ENCODE measurements around the gene SPOCK1.
"Not testable (repeated sequence)": the region's sequence is repeated elsewhere in the genome, so short reads cannot be mapped to it uniquely, and the experiment has no call there.

SPOCK1 gene

GRCh38 chr5:137263371-137264005 lies 235.6 kb downstream of the SPOCK1 start:
- DNase-seq (ENCODE audit: low read depth): no peak

- DNase-seq (ENCODE audit: low read depth): no peak
Observed at GRCh38 chr5:137262818-137263217, 236.3 kb downstream of the SPOCK1 start.

DNA sequence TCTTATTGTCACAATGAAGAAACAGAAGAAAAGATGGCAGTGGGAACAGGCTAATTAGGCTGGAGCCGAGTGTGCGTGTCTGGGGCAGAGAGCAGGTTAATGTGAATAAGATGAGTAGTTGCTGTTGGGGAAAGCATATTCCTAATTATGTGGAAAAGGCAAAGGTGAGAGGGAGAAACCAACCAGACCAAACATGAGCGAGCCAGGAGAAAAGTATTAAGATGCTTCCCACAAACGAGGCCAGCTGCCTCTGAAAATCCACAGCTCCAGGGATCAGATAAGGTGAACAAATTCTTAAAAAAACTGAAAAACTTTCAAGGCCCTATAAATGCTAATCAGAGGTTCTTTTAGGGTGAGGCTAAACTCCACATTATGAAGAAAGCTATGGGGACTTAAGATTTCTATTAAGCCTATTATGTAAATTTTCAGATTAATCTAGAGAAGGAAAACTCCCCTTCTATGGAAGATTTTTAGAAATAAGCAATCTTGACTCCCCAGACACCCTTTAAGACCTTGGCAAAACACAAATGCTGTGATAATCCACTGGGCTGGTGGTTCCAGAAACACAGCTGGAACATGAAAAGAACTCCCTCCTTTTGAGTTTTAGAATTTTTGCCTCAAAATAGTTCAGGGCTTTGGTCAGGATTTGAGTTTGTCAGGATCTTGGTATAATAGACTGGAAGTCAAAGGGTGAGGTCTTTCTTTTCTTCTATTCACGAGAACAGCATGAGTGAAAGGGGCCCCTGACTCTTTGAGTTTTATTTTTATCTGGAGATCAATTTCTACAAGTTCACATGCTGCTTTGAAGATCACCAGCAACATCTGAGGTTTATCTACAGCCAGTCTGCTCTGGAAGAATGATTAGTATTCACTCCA lies 238.1 kb downstream of the SPOCK1 start:
- DNase-seq (ENCODE audit: low read depth): no peak

GRCh38 chr5:137259115-137259514 lies 240.0 kb downstream of the SPOCK1 start:
- not testable (repeated sequence) for DNase-seq (ENCODE audit: low read depth)

- DNase-seq (ENCODE audit: low read depth): no peak
Observed at GRCh38 chr5:137254119-137255090, 244.7 kb downstream of the SPOCK1 start.

DNA sequence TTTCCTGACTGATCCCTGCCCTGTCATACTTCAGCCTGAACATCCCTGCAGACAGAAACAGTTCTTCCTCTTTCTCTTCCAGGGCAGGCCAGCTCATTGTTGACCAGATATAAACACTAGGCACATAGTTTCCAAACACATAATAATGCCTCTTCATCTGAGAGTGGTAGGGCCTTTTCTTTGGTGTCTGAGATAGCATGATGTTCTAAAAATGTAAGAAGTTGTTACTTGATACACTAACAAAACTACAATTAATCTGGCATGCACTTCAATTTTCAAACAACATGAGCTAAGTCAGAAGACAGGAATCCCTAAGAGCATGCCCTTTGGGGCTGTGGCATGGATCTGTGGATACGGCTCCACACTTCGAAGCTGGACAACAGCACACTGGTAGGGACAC lies 246.6 kb downstream of the SPOCK1 start:
- DNase-seq (ENCODE audit: low read depth): no peak

DNA sequence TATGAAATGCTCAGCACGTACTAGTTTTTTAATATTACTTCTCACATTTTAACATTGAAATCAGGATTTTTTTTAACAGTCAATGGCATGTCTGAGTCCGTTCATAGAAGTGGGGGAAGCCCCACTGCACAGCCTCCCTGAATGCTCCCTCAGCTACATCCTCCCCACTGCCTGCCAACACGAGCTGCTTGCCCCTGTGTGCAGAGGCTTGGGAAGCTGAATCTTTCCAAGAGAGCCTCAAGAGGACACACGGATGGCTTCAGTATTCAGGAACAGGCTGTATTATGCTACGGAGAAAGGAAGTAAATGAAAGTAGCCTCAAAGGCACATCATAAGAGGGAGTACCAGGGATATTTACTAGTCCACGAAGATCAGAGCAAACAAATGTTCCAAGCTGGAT lies 248.7 kb downstream of the SPOCK1 start:
- no peak for DNase-seq (ENCODE audit: low read depth)

DNA sequence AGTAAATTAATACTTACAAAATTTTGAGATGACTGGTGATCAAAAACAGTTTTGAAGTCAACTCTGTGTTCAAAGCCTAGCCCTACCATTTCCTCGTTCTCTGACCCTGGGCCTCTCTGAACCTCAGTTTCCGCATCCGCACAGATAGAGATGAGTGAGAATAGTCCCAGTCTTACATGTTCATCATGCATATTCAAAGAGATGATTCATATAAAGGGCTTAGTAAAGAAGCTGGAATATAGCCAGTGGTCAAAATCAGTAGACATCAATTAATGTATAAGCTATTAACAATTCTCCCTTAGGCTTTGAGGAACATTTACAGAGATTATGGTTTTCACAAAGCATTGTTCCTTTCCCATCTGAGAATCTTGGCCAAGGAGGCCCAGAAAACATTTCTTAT lies 250.6 kb downstream of the SPOCK1 start:
- no peak for DNase-seq (ENCODE audit: low read depth)

GRCh38 chr5:137245438-137245837 lies 253.7 kb downstream of the SPOCK1 start:
- no peak for DNase-seq (ENCODE audit: low read depth)

GRCh38 chr5:137240285-137240684 lies 258.8 kb downstream of the SPOCK1 start:
- DNase-seq (ENCODE audit: low read depth): no peak

DNA sequence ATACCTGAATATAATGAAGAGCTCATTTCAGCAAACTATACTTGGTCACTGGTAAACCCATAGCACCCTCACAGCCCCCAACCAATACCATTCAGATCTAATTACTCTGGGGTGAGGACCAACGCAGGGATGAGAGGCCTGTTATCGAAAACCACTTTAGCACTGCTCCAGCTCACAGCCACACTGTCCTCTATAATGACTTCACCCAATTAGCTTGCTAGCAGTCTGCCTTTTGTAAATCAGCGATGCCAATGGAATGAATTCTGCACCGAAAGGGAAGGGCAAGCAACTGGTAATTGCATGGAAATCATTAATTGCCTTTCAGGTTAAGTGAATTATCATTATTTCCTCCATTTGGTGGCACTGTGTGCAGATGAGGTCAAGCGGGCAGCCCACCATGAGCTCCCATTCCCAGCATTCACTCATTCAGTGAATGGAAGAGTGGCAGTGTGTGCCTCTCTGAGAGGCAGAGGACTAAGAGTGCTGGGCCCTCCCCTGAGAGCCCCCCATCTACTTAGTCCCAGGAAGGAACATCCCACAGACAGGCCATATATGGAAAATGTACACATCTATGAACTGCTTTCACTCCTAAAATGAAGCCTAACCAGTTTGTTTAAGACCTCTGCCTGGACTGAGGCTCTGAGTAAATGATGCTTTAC lies 262.1 kb downstream of the SPOCK1 start:
- no peak for DNase-seq (ENCODE audit: low read depth)

DNA sequence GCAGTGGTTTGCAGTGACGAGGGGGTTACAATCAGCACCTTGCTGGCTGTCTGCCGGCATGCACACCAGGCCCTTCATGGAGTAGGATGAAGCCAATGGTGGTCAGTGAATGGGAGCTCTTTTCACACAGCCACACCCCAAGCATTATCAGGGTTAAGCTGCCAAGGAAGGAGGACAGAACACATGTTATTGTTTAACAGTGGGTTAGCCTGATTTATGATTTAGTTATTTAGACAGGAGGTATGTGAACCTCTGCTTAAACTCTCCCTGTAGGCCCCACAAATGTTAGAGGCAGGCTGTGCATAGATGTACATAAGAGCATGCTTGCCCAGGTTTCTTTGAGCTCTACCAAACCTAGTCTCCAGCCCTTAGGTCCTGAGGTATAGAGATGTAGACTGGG lies 262.9 kb downstream of the SPOCK1 start:
- no peak for DNase-seq (ENCODE audit: low read depth)

DNA sequence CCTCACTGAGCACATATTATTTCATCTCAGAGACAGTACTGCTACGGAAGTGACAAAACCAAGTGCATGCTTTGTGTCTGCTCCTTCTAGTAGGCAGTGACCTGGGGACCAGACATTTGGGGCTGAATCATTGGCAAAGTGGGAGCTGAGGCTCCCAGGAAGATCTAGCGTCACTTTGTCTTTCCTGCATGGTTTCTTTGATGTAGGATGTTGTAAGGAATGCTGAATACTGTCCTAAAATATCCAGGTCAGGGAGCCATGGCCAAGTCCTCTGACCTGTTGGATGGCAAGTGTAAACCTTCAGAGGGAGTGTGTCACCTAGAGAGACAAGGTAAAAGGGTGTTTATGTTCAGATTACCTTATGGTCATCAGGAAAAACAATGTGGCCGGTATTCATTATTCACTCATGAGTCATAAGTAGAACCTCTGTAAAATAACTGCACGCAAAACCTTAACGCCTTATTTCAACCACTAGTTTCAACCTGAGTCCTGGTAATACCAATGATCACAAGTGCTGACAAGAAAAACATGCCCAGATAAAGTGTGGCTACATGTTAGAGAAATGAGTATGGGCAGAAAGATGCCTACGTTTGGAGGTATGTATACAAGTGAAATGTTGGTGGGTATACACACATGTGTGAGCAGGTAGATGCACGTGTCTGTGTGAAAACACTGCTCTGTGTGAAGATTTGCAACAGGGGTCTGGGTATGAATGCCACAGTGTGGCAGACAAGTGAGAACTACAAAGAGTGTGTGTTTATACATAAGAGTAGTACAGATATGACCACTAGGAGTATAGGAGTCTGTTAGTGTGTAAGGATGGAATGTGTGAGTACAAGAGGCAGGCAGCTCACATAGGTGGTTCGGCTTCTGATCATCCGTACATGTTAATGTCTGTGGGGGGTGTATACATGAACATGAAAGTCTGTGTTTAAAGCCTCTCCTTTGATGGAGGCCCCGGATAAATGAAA lies 263.9 kb downstream of the SPOCK1 start:
- DNase-seq (ENCODE audit: low read depth): no peak

- DNase-seq (ENCODE audit: low read depth): no peak
Observed at GRCh38 chr5:137233726-137234125, 265.4 kb downstream of the SPOCK1 start.

DNA sequence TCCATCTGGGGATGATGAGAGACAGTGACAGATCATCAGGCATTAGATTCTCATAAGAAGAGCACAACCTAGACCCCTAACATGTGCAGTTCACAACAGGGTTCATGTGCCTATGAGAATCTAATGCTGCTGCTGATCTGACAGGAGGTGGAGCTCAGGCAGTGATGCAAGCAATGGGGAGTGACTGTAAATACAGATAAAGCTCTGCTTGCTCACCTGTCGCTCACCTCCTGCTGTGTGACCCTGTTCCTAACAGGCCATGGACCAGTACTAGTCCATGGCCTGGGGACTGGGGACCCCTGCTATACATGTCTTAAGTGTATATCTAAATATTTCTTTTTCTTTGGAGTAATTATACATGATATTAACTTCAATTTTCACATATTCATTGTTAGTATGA lies 265.8 kb downstream of the SPOCK1 start:
- DNase-seq (ENCODE audit: low read depth): not testable (repeated sequence)

GRCh38 chr5:137231540-137231939 lies 267.6 kb downstream of the SPOCK1 start:
- DNase-seq (ENCODE audit: low read depth): no peak

DNA sequence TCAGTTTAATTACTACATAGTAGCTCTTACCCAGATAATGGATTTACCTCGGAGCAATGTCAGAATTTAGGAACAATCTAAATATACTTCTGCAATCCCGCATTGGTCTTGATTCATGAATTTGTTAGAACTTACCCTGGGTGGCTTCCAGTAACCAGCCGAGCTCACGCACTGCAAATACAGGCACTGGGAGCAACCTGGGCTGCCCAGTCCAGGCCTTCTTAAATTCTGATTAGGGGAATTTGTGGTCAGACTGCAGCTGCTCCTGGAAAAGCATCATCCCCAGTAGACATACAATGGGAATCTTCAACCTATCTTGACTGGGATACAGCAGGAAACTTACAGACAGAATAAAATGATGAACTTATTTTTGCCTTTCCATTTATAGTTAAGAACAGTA lies 270.3 kb downstream of the SPOCK1 start:
- no peak for DNase-seq (ENCODE audit: low read depth)

DNA sequence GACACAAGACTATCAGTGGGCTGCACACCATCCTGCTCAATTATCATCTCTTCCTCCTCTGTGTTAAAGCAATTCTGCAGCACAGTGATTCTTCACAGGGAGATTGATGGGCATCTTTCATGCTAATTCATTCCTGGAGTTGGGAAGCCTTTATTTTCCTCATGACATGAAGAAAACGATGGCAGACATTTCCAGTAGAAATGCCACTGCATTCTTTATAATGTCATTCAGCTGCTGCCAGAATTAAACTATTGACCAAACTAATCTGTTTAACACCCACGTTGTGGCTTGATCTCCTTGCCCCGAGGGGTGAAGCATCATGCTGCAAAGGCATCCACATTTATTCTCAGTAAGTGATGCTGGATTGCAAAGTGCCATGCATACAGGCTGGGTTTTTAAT lies 273.0 kb downstream of the SPOCK1 start:
- no peak for DNase-seq (ENCODE audit: low read depth)

DNA sequence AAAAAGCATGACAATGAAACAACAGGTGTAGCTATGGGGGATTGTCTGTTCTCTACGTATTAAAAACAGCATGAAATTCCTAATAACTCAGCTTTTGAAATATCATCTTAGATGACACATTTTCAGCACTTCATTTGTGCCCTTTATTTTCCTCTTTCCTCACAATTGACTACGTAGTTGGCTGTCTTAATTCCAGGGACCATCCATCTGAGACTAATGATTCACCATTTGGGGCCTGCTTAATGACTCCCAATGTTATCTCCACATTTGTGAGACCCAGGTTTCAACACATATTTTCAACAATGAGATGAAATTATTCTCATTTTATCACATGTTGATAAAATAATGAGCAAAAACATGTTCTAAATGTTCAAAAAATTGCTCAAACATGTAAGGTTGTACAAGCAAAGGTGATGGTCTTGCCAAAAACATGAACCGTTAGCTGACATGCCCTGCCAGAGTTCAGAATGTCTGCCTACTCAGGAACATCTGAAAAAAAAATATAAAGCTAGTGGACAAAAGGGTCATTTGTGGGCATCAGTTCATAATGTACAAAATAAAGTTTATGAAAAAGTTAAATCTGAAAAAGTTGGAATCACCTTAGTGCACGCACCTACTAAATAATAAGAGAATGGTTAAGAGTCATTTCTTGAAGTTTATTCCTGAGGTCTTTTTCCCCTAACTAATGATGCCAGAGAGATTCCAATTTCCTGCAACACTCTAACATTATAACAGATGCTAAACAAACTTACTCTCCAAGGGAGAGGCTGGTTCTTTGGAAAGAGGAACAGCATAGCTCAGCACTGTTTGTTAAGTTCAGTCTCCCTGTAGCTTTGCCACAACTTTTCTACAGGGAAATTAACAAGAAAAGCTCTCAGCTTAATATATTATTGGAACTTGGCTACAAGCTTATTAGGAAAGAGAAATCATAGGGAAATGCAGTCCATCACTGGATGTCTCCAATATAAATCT lies 275.5 kb downstream of the SPOCK1 start:
- no peak for DNase-seq (ENCODE audit: low read depth)

Measured in activated T-cell treated with anti-CD3 and anti-CD28 coated beads for 24 hours (primary cell).